GM12878 (cell line): ENCODE results near the gene DGKA. TPM values are rescaled to one million over a fixed set of nuclear protein-coding genes. Genes with fewer than 3 reads are reported as not detected.

Experiments used
- BCL3 ChIP-seq: IDR thresholded peaks from 2 replicates; pipeline ENCODE4 v1.6.1; 2011; ENCODE audit warnings: borderline replicate concordance, low read depth, mild to moderate bottlenecking, moderate library complexity, low read length; ENCODE audit not compliant: insufficient read depth, poor library complexity, severe bottlenecking
- CBX5 ChIP-seq: sonication (generic); IDR thresholded peaks from 2 replicates; pipeline ENCODE4 v1.6.1; 2016; ENCODE audit warnings: low read depth, moderate library complexity, mild to moderate bottlenecking, inconsistent platforms
- ELK1 ChIP-seq: IDR thresholded peaks from 2 replicates; pipeline ENCODE4 v1.6.1; 2012; ENCODE audit warnings: low read depth, low read length, improper control_type of control experiment
- EP300 ChIP-seq, 2 experiments: fragments of 150-350 bp in 1 of 2; IDR thresholded peaks; 2 replicates each; pipeline ENCODE4 v1.6.1; 2011 to 2012; ENCODE audit warnings: low read depth in 2 of 2, low read length in 2 of 2, borderline replicate concordance in 1 of 2, improper control_type of control experiment in 1 of 2, inconsistent platforms in 1 of 2; ENCODE audit not compliant: control insufficient read depth in 1 of 2
- HDAC6 ChIP-seq: fragments of 200-600 bp; sonication (generic); IDR thresholded peaks from one replicate; pipeline ENCODE4 v1.8.0; 2017; ENCODE audit warnings: antibody characterized with exemption; ENCODE audit not compliant: unreplicated experiment
- HSF1 ChIP-seq: fragments of 150-350 bp; IDR thresholded peaks from 2 replicates; pipeline ENCODE4 v1.6.1; 2014; ENCODE audit warnings: mild to moderate bottlenecking, low read depth, low read length
- MYB ChIP-seq: fragments of 150-350 bp; IDR thresholded peaks from 2 replicates; pipeline ENCODE4 v1.6.1; 2014; ENCODE audit warnings: mild to moderate bottlenecking, low read depth, low read length, borderline replicate concordance
- NKRF ChIP-seq: fragments of 450-650 bp; conservative IDR thresholded peaks from 2 replicates; pipeline ENCODE4 v1.6.1; 2017; ENCODE audit warnings: mild to moderate bottlenecking, moderate library complexity
- NR2F1 ChIP-seq: fragments of 450-650 bp; conservative IDR thresholded peaks from 2 replicates; pipeline ENCODE4 v1.6.1; 2017; ENCODE audit warnings: mild to moderate bottlenecking
- PAX5 ChIP-seq: IDR thresholded peaks from 2 replicates; pipeline ENCODE4 v1.6.1; 2011; ENCODE audit warnings: low read depth, low read length, borderline replicate concordance
- PBX3 ChIP-seq: IDR thresholded peaks from 2 replicates; pipeline ENCODE4 v1.6.1; 2011; ENCODE audit warnings: mild to moderate bottlenecking, low read depth, low read length, moderate library complexity; ENCODE audit not compliant: insufficient replicate concordance
- POLR2AphosphoS5 ChIP-seq: IDR thresholded peaks from 2 replicates; pipeline ENCODE4 v1.6.1; 2011; ENCODE audit warnings: mild to moderate bottlenecking, low read length, inconsistent platforms
- SKIL ChIP-seq: fragments of 450-650 bp; IDR thresholded peaks from 2 replicates; pipeline ENCODE4 v1.6.1; 2017; ENCODE audit warnings: mild to moderate bottlenecking, low read depth, inconsistent platforms; ENCODE audit not compliant: poor library complexity, severe bottlenecking
- TBL1XR1 ChIP-seq: IDR thresholded peaks from 2 replicates; pipeline ENCODE4 v1.6.1; 2012; ENCODE audit warnings: low read depth, low read length, improper control_type of control experiment
- polyA plus RNA-seq, 11 experiments: library from polyadenylated mRNA; depleted of rRNA in 4 of 11; unstranded in 6 of 11; stranded (reverse) in 5 of 11; fragments of >200 nt; fragmentation: Nextera tagmentation in 4 of 11; fragmentation: Illumina TruSeq in 1 of 11; extraction: Ambion mirVana in 4 of 11; extraction: Trizol in 1 of 11; gene quantifications; 1 replicate in 1 of 11; 2 replicates in 10 of 11; pipeline versions ENCODE4 v1.2.1 to v1.2.3, GENCODE V29; 2011 to 2016; ENCODE audit warnings: inconsistent platforms in 2 of 11, missing spikeins in 2 of 11, low read depth in 1 of 11
- total RNA-seq, 4 experiments: library from RNA; depleted of rRNA in 3 of 4; stranded (reverse); fragments of >200 nt in 3 of 4; fragmentation: Illumina TruSeq in 1 of 4; extraction: Trizol in 1 of 4; gene quantifications; 2 replicates each; pipeline versions ENCODE4 v1.2.1 to v1.2.3, GENCODE V29; 2013 to 2021

Gene DGKA
- total and polyA plus RNA-seq, 10 of the 15 experiments (the other 5 are each of a cell fraction or from before 2014, with no cell fraction given): 14.0 to 65.5 (median 37.1) TPM

- TF ChIP-seq EP300 (IDR thresholded peaks at IDR 0.05; ENCODE audit: borderline replicate concordance in 1 of 2, control insufficient read depth in 1 of 2, low read depth in 2 of 2, low read length in 2 of 2): peak in 1 of 2 experiments; percentile 55; a peak in 2 of 4 replicates
- TF ChIP-seq BCL3: peak; percentile 70
- no peak for TF ChIP-seq HDAC6
- TF ChIP-seq HSF1: no peak
- TF ChIP-seq SKIL: peak; percentile 54
- 0 out of 2 replicates have a peak, but pooled peaks have one; percentile 68 for TF ChIP-seq TBL1XR1
- 0 out of 2 replicates have a peak, but pooled peaks have one; percentile 45 for TF ChIP-seq NR2F1
- peak; percentile 25; the same call in 1 of the 2 replicates for TF ChIP-seq NKRF
- TF ChIP-seq MYB: no peak
- TF ChIP-seq ELK1: peak; percentile 65; the same call in 1 of the 2 replicates
- TF ChIP-seq POLR2AphosphoS5: peak; percentile 87
- TF ChIP-seq PBX3: peak; percentile 42
- peak; percentile 76; the same call in 1 of the 2 replicates for TF ChIP-seq CBX5
- TF ChIP-seq PAX5: peak; percentile 50; the same call in 1 of the 2 replicates
Measured at GRCh38 chr12:55929306-55929791, 1.6 kb upstream of the DGKA start (continued).
